ENCODE measurements around the gene MXRA7.

- TF ChIP-seq CTCF (IDR thresholded peaks at IDR 0.05) = no peak
- no peak for TF ChIP-seq EZH2 (IDR thresholded peaks at IDR 0.05; ENCODE audit: borderline replicate concordance, insufficient read depth, low read depth, low read length, poor library complexity, severe bottlenecking)
Measured at GRCh38 chr17:76689859-76690258, 20.9 kb downstream of the MXRA7 start.

All from B cell (primary cell).